Right lobe of liver (tissue), 6 donors: ENCODE results near the gene ZNF600. TPM values are rescaled to one million over a fixed set of nuclear protein-coding genes. Genes with fewer than 3 reads are reported as not detected.
"Not testable (repeated sequence)": the region's sequence is repeated elsewhere in the genome, so short reads cannot be mapped to it uniquely, and the experiment has no call there.

Source experiments
- ATAC-seq, 4 donors: fragments of 200-7000 bp; cut with Tn5 transposase; one replicate each; pipeline ENCODE4 v1.9.1; 2020; ENCODE audit warnings: mild to moderate bottlenecking in 4 of 4, moderate library complexity in 4 of 4
- DNase-seq, 3 donors: peaks; one replicate each; pipeline ENCODE4 v3.0.0-alpha.2; 2020
- H3K27ac ChIP-seq, 3 donors: fragments of 200-600 bp; one replicate each; pipeline ENCODE4 v1.8.0; 2022
- H3K27me3 ChIP-seq, 2 donors: fragments of 200-600 bp; one replicate each; pipeline ENCODE4 v1.8.0; 2022
- H3K36me3 ChIP-seq, 4 donors: fragments of 200-600 bp; sonication (generic) in 1 of 4; one replicate each; pipeline versions ENCODE4 v1.5.1 to v1.8.0; 2017 to 2022; ENCODE audit warnings: control low read depth in 1 of 4
- H3K4me1 ChIP-seq, 4 donors: fragments of 200-600 bp; sonication (generic) in 1 of 4; one replicate each; pipeline versions ENCODE4 v1.5.1 to v1.8.0; 2017 to 2022; ENCODE audit warnings: control low read depth in 1 of 4
- H3K4me3 ChIP-seq, 3 donors: fragments of 200-600 bp; one replicate each; pipeline ENCODE4 v1.8.0; 2022
- H3K9me3 ChIP-seq, 4 donors: fragments of 200-600 bp; sonication (generic) in 1 of 4; one replicate each; pipeline versions ENCODE4 v1.5.1 to v1.8.0; 2017 to 2022; ENCODE audit warnings: control low read depth in 1 of 4
- CTCF ChIP-seq, 4 donors: fragments of 200-600 bp in 3 of 4; fragments of 450-650 bp in 1 of 4; IDR thresholded peaks; one replicate each; pipeline versions ENCODE4 v1.5.1 to v1.8.0; 2016 to 2022; ENCODE audit warnings: antibody characterized with exemption in 4 of 4, mild to moderate bottlenecking in 2 of 4
- POLR2A ChIP-seq: fragments of 450-650 bp; IDR thresholded peaks from one replicate; pipeline ENCODE4 v1.6.1; 2017; ENCODE audit warnings: antibody characterized with exemption, mild to moderate bottlenecking
- WGBS: methylation state at CpG from one replicate; pipeline ENCODE4 v1.1.6; 2018; ENCODE audit warnings: low coverage, low lambda C conversion rate; ENCODE audit not compliant: insufficient coverage; ENCODE audit errors: missing lambda C conversion rate; 5-methylcytosine and 5-hydroxymethylcytosine counted together
- intact Hi-C, 2 donors: fragments of 100-400 bp; cut with DNase I; formaldehyde crosslinking; loops; one replicate each; pipeline versions ENCODE4 v1.11.2 to v1.14.1; 2022
- total RNA-seq, 6 experiments: library from RNA; depleted of rRNA in 2 of 6; stranded (reverse); fragments of >200 nt in 2 of 6; fragmentation: NEBNext Ultra II Directional in 3 of 6; extraction: Animal tissue kit (Norgen Biotek cat#: 25700) in 3 of 6; gene quantifications; one replicate each; pipeline versions ENCODE4 v1.1.0 to v1.2.4, GENCODE V29; 2016 to 2023
- donor health status: DM: no; HTN: yes; CAD: no.
- donor health status: DM: no; HTN: no; CAD: no.
- donor health status: DM: no; HTN: no; CAD: no.
- donor health status: DM: no; HTN: yes; CAD: no.
- donor health status: DM: no; HTN: yes; CAD: no.

Gene ZNF600
- total RNA-seq, 6 experiments from 2014 or later: 1.4 to 4.3 (median 2.1) TPM

- H3K4me1 ChIP-seq, intact Hi-C loops, H3K27me3 ChIP-seq, H3K36me3 ChIP-seq, H3K9me3 ChIP-seq, H3K27ac ChIP-seq, DNase-seq: not testable (repeated sequence)
- ATAC-seq: peak; percentile 11 to 37 (median 28)
- 3% methylated on average over 10 of the region's 19 CpGs for WGBS
- H3K4me3 ChIP-seq: peak overlapping the region; percentile 39 to 56 (median 50)
These were observed 34.0 kb upstream of the ZNF600 start for GRCh38 chr19:52820472-52821203.

- ATAC-seq (no peak), DNase-seq (no peak)
- Histone ChIP-seq H3K4me1 (no peaks in the 10 kb centered on the region), H3K27ac (no peak overlapping the region), H3K36me3 (peaks cover 0 to under 1% (median 0%) of the 10 kb centered on the region in 4 donors), H3K27me3 (no peaks in the 10 kb centered on the region), H3K4me3 (no peak overlapping the region), H3K9me3 (no peaks in the 10 kb centered on the region)
- intact Hi-C loops: no loop called here
- 100% methylated on average over 2 of the region's 32 CpGs for WGBS
- TF ChIP-seq POLR2A (no peak), CTCF (IDR thresholded peaks at IDR 0.05) (no peak)
These were observed 23.2 kb upstream of the ZNF600 start for GRCh38 chr19:52809801-52810200.

- H3K27me3 ChIP-seq, intact Hi-C loops, DNase-seq, H3K4me1 ChIP-seq, H3K27ac ChIP-seq, H3K4me3 ChIP-seq, ATAC-seq: not testable (repeated sequence)
- WGBS: 96% methylated on average over 9 of the region's 9 CpGs
- Histone ChIP-seq H3K36me3 (peaks cover 0 to 15% (median 0%) of the 10 kb centered on the region in 4 donors), H3K9me3 (peaks cover 0 to 35% (median 7%) of the 10 kb centered on the region in 4 donors)
These were observed 13.5 kb upstream of the ZNF600 start for GRCh38 chr19:52799950-52800640.

- DNase-seq (no peak), ATAC-seq (no peak)
- TF ChIP-seq CTCF (IDR thresholded peaks at IDR 0.05) (no peak), POLR2A (no peak)
- Histone ChIP-seq H3K27me3 (no peaks in the 10 kb centered on the region), H3K4me1 (no peaks in the 10 kb centered on the region), H3K36me3 (no peaks in the 10 kb centered on the region), H3K4me3 (no peak overlapping the region), H3K27ac (no peak overlapping the region), H3K9me3 (peaks cover 0 to under 1% (median 0%) of the 10 kb centered on the region in 4 donors)
- intact Hi-C loops: no loop called here
- 79% methylated on average over 6 of the region's 6 CpGs for WGBS
These were observed 2.8 kb upstream of the ZNF600 start for GRCh38 chr19:52789440-52789839.

GRCh38 chr19:52786078-52786463, 520 bp downstream of the ZNF600 start:
- H3K4me1 ChIP-seq: no peaks in the 10 kb centered on the region
- no peaks in the 10 kb centered on the region for H3K9me3 ChIP-seq
- H3K27ac ChIP-seq: no peak overlapping the region
- no peak for TF ChIP-seq CTCF (IDR thresholded peaks at IDR 0.05)
- no peak for TF ChIP-seq POLR2A
- WGBS: 4% methylated on average over 22 of the region's 23 CpGs
- intact Hi-C loops: no loop called here
- no peaks in the 10 kb centered on the region for H3K27me3 ChIP-seq
- no peaks in the 10 kb centered on the region for H3K36me3 ChIP-seq
- H3K4me3 ChIP-seq: peak overlapping the region; percentile 59 to 79 (median 62)
- ATAC-seq (peak; percentile 31 to 55 (median 44)), DNase-seq (peak in 1 of 3 donors; percentile 45)
